ENCODE data around the gene TDP2. TPM values are rescaled to one million over a fixed set of nuclear protein-coding genes. Genes with fewer than 3 reads are reported as not detected.

The TDP2 gene
- total and polyA plus RNA-seq, 9 donors: 22.4 to 31.0 (median 26.7) TPM

DNA sequence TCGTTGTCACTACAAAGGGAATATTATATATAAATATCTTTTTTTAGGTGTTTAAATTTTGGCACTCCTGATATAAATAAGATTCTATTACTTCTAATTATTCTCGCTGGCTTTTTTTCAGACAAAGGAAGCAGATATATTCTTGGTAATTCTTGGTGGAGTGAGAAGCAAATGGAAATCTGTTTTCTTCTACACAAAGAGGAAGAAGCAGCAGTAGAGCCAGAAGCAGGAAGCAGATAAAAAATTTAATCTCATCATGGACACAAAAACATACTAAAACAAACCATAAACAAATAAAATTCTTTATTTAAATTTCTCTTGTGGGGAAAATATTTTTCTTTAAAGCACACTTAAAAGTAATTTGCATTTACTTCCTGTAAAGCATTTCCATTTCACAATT is 17.0 kb downstream of the TDP2 start:
- intact Hi-C loops (cut with DNase I): no loop called here
- TF ChIP-seq EP300 (IDR thresholded peaks at IDR 0.05) (no peak), POLR2A (IDR thresholded peaks at IDR 0.05) (no peak)
- TF ChIP-seq, protein P1, sequence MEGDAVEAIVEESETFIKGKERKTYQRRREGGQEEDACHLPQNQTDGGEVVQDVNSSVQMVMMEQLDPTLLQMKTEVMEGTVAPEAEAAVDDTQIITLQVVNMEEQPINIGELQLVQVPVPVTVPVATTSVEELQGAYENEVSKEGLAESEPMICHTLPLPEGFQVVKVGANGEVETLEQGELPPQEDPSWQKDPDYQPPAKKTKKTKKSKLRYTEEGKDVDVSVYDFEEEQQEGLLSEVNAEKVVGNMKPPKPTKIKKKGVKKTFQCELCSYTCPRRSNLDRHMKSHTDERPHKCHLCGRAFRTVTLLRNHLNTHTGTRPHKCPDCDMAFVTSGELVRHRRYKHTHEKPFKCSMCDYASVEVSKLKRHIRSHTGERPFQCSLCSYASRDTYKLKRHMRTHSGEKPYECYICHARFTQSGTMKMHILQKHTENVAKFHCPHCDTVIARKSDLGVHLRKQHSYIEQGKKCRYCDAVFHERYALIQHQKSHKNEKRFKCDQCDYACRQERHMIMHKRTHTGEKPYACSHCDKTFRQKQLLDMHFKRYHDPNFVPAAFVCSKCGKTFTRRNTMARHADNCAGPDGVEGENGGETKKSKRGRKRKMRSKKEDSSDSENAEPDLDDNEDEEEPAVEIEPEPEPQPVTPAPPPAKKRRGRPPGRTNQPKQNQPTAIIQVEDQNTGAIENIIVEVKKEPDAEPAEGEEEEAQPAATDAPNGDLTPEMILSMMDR (IDR thresholded peaks at IDR 0.05): no peak
- Histone ChIP-seq H3K36me3 (no peaks in the 10 kb centered on the region), H3K4me3 (no peak overlapping the region), H3K27me3 (no peaks in the 10 kb centered on the region), H3K4me1 (ENCODE audit: insufficient read depth) (peaks cover 5% of the 10 kb centered on the region), H3K27ac (no peak overlapping the region), H3K9me3 (no peaks in the 10 kb centered on the region)
- DNase-seq: no peak
- WGBS, 3 donors: 48 to 73% (median 53%) methylated on average over 2 of the region's 2 CpGs

DNA sequence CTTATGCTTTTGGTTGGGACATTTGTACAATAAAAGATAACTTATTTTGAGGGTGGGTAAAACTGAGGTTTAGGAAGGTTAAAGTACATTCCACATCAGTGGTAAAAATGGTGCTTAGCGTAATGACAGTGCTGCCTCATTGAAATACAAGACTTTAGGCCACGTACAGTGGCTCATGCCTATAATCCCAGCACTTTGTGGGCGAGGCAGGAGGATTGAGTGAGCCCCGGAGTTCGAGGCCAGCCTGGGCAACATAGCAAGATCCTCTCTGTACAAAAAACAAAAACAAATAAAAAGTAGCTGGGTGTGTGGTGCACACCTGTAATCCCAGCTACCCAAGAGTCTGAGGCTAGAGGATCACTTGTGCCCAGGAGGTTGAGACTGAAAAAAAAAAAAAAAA is 18.4 kb downstream of the TDP2 start:
- WGBS, 3 donors: 92 to 95% (median 93%) methylated on average over 5 of the region's 5 CpGs
- Histone ChIP-seq H3K4me3 (no peak overlapping the region), H3K27me3 (no peaks in the 10 kb centered on the region), H3K27ac (no peak overlapping the region), H3K36me3 (no peaks in the 10 kb centered on the region), H3K9me3 (no peaks in the 10 kb centered on the region), H3K4me1 (ENCODE audit: insufficient read depth) (peaks cover 5% of the 10 kb centered on the region)
- intact Hi-C loops (cut with DNase I): no loop called here
- DNase-seq: no peak
- no peak for TF ChIP-seq EP300 (IDR thresholded peaks at IDR 0.05)
- TF ChIP-seq, protein P1 (IDR thresholded peaks at IDR 0.05): no peak
- TF ChIP-seq POLR2A (IDR thresholded peaks at IDR 0.05): no peak

DNA sequence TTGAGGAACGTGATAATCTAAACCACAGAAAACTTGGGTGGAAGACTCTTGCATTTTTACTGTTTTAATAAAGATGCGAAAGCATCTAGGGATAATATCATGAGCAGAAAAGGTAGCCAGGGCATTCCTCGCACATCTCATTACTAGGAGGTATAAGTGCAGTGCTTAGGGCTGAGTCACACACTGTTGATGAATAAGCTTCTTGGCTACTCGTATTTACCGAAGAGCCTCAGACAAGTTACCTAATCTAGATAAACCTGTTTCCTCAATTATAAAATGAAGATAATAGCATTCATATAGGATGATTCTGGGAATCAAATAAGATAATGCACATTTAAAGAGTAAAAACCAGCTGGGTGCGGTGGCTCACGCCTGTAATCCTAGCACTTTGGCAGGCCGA is 19.9 kb downstream of the TDP2 start:
- Histone ChIP-seq H3K27me3 (no peaks in the 10 kb centered on the region), H3K4me3 (no peak overlapping the region), H3K4me1 (ENCODE audit: insufficient read depth) (peaks cover 3% of the 10 kb centered on the region), H3K27ac (no peak overlapping the region), H3K9me3 (no peaks in the 10 kb centered on the region), H3K36me3 (no peaks in the 10 kb centered on the region)
- intact Hi-C loops (cut with DNase I): no loop called here
- WGBS, 3 donors: 82 to 86% (median 84%) methylated on average over 8 of the region's 8 CpGs
- TF ChIP-seq EP300 (IDR thresholded peaks at IDR 0.05) (no peak), POLR2A (IDR thresholded peaks at IDR 0.05) (no peak)
- TF ChIP-seq, protein P1 (IDR thresholded peaks at IDR 0.05): no peak
- DNase-seq: no peak

DNA sequence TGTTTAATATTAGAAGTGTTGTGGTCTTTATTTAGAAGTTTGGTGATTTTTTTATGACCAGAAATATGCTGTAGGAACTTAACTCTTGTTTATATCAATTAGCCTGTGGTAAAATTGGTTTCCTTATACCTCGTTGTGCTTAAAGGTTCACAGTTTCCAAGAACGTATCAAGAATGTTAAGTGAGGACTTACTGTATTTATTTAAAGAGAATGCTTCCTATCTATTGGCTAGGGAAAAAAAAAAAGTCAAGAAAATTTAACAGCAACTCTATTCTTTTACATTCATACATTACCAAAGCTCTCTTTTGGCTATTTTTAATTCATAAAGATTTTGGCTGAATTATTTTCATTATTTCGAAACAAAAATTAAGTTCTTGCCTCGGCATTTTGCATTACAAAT is 22.3 kb downstream of the TDP2 start:
- H3K27me3 ChIP-seq: no peaks in the 10 kb centered on the region
- H3K36me3 ChIP-seq: no peaks in the 10 kb centered on the region
- TF ChIP-seq EP300 (IDR thresholded peaks at IDR 0.05) (no peak), POLR2A (IDR thresholded peaks at IDR 0.05) (no peak)
- TF ChIP-seq, protein P1 (IDR thresholded peaks at IDR 0.05): no peak
- no peak overlapping the region for H3K4me3 ChIP-seq
- intact Hi-C loops (cut with DNase I): no loop called here
- 77 to 81% (median 81%) methylated on average over 4 of the region's 4 CpGs for WGBS, 3 donors
- no peak for DNase-seq
- H3K4me1 ChIP-seq (ENCODE audit: insufficient read depth): peaks cover 3% of the 10 kb centered on the region
- H3K27ac ChIP-seq: no peak overlapping the region
- H3K9me3 ChIP-seq: no peaks in the 10 kb centered on the region

DNA sequence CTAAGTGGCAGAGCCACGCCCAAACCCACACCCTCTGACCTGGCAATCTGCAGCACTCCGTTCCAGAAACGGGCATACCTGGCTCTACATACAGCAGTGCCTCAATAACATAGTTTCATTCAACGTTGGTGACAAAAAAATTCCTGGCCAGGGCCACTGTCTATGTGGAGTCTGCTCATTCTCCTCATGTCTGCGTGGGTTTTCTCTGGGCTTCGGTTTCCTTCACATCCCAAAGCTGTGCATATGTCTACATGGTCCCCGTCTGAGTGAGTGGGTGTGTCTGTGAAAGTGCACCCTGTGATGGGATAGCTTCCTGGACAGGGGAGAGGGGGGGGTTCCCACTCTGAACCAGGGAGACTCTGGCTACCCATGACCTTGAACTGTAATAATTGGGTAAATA is 22.8 kb downstream of the TDP2 start:
- no peak overlapping the region for H3K4me3 ChIP-seq
- TF ChIP-seq, protein P1 (IDR thresholded peaks at IDR 0.05): no peak
- TF ChIP-seq EP300 (IDR thresholded peaks at IDR 0.05): no peak
- no peak for TF ChIP-seq POLR2A (IDR thresholded peaks at IDR 0.05)
- no peak for DNase-seq
- H3K9me3 ChIP-seq: no peaks in the 10 kb centered on the region
- intact Hi-C loops (cut with DNase I): no loop called here
- WGBS, 3 donors: 75 to 82% (median 77%) methylated on average over 7 of the region's 7 CpGs
- no peaks in the 10 kb centered on the region for H3K27me3 ChIP-seq
- peaks cover 3% of the 10 kb centered on the region for H3K4me1 ChIP-seq (ENCODE audit: insufficient read depth)
- no peak overlapping the region for H3K27ac ChIP-seq
- H3K36me3 ChIP-seq: no peaks in the 10 kb centered on the region
